AG08395 (cell line): ENCODE results near the gene PSEN1.

Experiments used
- DNase-seq: peaks from one replicate; pipeline ENCODE4 v3.0.0; 2012; ENCODE audit warnings: mixed read lengths, low spot score

Gene PSEN1

GRCh38 chr14:73136387-73137225 lies at the start of gene PSEN1:
Gene PSEN1, plus strand, starts transcription at chr14:73136507. Its CDS starts 11,513 bp downstream, at chr14:73148020.
- peak; percentile 98 for DNase-seq

- no peak for DNase-seq
Observed at GRCh38 chr14:73091044-73091443, 45.3 kb upstream of the PSEN1 start.

GRCh38 chr14:73097421-73097820 lies 38.9 kb upstream of the PSEN1 start:
- no peak for DNase-seq

- DNase-seq: no peak
Observed at GRCh38 chr14:73100334-73100733, 36.0 kb upstream of the PSEN1 start.

GRCh38 chr14:73102806-73103497 lies 33.4 kb upstream of the PSEN1 start:
- DNase-seq: no peak

GRCh38 chr14:73105050-73105449 lies 31.3 kb upstream of the PSEN1 start:
- no peak for DNase-seq

- DNase-seq: no peak
Observed at GRCh38 chr14:73105727-73106126, 30.6 kb upstream of the PSEN1 start.

- DNase-seq: no peak
Observed at GRCh38 chr14:73116079-73116665, 20.1 kb upstream of the PSEN1 start.

GRCh38 chr14:73124180-73124894 lies 12.0 kb upstream of the PSEN1 start:
- no peak for DNase-seq

- DNase-seq: no peak
Observed at GRCh38 chr14:73125169-73125588, 11.1 kb upstream of the PSEN1 start.

- DNase-seq: no peak
Observed at GRCh38 chr14:73125746-73126145, 10.6 kb upstream of the PSEN1 start.

GRCh38 chr14:73133795-73134194 lies 2.5 kb upstream of the PSEN1 start:
- no peak for DNase-seq

GRCh38 chr14:73136085-73136386 lies 271 bp upstream of the PSEN1 start:
- DNase-seq: no peak

- no peak for DNase-seq
Observed at GRCh38 chr14:73140811-73141323, 4.6 kb downstream of the PSEN1 start.

GRCh38 chr14:73142216-73142615 lies 5.9 kb downstream of the PSEN1 start:
- DNase-seq: no peak

GRCh38 chr14:73143003-73143402 lies 6.7 kb downstream of the PSEN1 start:
- DNase-seq: no peak

GRCh38 chr14:73143617-73144016 lies 7.3 kb downstream of the PSEN1 start:
- DNase-seq: no peak

- DNase-seq: no peak
Observed at GRCh38 chr14:73145371-73145770, 9.1 kb downstream of the PSEN1 start.

GRCh38 chr14:73146111-73146510 lies 9.8 kb downstream of the PSEN1 start:
- no peak for DNase-seq

- no peak for DNase-seq
Observed at GRCh38 chr14:73149753-73150152, 13.4 kb downstream of the PSEN1 start.

- peak; percentile 66 for DNase-seq
Observed at GRCh38 chr14:73153272-73153671, 17.0 kb downstream of the PSEN1 start.

GRCh38 chr14:73162251-73162650 lies 25.9 kb downstream of the PSEN1 start:
- DNase-seq: no peak
